GM15510 (cell line): ENCODE data around the gene MORC2.
A peak's percentile ranks its signal among the peaks of the same experiment; 100 is the strongest.

Experiments used
- POLR2A ChIP-seq: IDR thresholded peaks from 3 replicates; pipeline ENCODE4 v1.6.1; 2011; ENCODE audit warnings: borderline replicate concordance; ENCODE audit not compliant: insufficient read length; ENCODE audit errors: extremely low read depth

MORC2 gene

DNA sequence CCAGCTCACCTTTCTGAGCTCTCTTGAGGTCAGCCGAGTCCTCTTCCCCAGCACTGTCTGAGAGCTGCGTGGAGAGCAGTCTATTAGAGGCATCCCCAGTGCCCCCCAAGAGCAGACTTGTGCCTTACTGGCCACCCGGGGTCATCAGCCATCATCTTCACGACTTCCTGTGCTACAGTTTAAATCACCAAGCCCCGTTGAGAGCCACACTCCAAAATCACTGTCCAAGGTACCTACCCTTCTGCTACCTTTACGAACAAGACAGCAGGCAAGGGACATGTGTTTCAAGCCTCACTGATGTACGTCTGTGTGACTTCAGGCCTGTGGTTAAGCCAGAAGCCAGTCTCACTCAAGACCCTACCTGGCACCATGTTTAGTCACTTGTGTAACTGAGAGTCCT is 35.1 kb downstream of the MORC2 start:
- no peak for TF ChIP-seq POLR2A

DNA sequence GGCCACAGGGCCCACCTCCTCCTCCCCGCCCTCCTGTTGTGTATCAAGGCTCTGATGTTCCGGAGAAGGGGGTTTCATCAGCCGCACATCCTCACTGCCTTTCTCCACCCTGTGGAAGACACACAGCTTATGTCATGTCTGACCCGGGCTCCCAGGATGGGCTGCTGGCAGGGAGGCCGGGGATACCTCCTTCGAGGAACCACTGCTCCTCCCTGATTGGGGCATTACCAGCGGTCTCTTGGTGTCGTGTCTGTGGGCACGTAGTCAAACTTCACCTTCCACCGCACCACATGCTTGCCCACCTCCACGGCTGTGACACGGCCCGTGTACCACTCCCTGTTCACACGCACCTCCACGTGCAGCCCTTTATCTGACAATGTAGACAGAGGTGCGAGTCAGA is 35.9 kb downstream of the MORC2 start:
- TF ChIP-seq POLR2A = no peak

DNA sequence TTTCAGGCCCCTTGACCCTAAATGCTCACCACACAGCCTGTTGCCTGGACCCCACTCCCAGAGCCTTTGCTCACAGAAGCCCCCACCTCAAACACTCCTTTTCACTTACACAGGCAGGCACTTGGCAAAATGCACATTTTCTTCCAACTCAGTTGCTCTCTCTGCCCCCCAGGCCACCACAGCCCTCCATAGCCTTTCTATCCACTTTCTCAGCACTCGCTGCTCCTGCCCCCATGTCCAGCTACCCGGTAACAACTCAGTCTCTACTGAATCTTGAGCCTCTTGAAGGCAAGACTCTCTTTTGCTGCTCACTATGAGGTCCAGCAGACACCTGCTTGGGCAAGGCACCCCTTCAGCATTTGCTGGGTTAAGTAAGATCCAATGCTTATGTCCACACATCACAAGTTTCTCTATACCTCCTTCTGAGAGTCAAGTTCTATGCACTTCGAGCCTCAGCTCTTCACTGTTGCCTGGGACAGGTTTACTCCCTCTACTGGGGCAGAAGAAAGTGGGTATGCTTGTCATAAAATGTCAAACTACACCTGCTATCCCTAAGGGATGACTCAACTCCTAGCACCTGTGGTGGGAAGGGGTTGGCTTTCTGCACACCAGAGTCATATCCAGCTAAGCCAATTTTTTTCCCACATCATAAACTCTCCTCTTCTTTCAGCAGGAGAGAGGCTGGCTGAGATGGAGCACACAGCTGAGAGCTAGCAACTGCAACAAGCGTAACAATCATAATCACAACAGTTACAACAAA is 36.9 kb downstream of the MORC2 start:
- TF ChIP-seq POLR2A = no peak

DNA sequence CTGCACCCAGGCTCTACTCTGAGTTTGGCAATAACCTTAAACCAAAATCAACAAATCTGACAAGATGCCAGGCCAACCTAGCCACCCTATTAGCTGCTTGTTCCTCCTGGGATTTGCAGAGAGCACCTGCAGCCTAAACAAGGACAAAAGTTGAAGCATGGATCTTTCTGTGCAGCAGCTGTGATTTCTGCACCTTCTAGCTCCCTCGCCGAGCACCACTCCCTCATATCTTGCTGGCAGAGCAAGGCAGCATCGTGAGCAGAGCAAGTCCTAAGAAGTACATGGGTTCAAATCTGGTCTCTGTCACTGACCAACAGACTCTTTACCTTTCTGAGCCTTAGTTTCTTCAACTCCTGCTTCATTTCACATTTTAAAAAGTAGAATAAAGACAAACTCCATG is 38.3 kb downstream of the MORC2 start:
- no peak for TF ChIP-seq POLR2A

DNA sequence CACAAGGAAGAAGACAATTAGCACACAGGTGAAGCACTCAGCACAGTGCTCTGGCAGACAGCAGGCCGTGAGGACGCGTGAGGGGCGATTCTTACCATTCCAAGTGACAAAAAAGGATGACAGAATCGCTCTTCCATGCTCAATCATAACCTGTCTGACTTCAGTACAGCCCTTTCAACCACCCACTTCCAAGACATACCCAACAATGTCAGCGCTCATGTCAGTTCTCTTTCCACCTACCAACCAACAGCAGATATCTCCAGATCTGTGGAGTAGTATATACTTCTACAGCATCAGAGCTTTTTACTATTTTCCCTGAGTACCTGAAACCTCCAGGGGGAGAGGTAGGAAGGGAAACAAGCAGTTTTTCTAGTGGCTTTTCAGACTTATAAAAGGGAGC is 40.2 kb downstream of the MORC2 start:
- no peak for TF ChIP-seq POLR2A

DNA sequence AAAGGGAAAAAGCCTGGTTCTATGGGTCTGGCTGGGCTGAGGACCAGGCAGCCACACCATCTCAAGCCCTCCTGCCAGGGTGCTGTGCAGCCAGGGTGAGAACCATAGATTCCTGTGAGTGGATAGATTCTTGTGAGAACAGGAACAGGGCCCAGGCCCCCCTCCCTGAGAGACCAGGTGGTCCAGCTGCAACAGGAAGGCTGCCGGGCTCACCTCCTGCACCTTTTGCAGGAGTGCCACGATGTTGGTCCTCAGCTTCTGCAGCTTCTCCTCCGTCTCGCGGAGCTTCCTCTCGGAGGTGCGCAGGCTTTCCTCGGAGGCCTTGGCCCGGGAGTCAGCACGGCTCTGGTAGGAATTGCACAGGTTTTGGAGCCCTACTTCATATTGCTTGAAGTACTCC is 40.8 kb downstream of the MORC2 start:
- no peak for TF ChIP-seq POLR2A

DNA sequence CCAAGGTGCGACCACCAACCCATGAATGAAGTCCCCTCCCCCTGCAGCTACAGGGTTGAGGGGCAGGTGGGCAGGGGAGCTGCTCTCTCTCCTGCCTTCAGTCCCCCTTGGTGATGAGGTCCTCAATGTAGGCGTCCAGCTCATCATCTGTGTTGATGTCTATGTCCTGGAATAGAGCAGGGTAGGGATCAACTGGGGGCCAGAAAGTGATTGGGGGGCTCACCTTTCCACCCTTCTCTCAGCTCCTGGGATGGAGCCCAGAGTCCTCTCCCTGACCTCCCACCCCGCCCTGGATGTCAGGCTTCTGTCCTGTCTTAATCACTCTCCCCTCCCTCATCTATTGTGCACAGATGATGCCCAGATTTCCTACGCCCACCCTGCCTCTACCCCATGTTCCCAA is 41.9 kb downstream of the MORC2 start:
- TF ChIP-seq POLR2A = no peak

DNA sequence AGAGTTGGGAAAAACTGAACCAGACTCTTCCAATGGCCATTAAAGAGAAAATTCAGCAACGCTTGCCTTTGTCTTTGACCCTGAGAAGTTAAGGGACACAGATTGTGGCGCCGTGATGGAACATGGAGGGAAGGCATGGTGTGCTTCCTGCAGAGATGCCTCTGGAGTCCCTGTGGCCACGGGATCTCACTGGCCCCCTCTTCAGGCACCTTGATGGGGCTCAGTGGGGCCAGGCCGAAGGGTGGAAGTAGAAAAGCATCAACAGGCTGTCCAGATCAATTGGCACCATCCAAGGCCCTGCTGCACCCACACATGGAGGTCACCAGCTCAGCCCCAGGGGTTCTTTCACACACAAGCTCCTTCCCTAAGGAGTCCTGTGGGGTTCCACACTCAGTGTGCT is 42.9 kb downstream of the MORC2 start:
- no peak for TF ChIP-seq POLR2A

DNA sequence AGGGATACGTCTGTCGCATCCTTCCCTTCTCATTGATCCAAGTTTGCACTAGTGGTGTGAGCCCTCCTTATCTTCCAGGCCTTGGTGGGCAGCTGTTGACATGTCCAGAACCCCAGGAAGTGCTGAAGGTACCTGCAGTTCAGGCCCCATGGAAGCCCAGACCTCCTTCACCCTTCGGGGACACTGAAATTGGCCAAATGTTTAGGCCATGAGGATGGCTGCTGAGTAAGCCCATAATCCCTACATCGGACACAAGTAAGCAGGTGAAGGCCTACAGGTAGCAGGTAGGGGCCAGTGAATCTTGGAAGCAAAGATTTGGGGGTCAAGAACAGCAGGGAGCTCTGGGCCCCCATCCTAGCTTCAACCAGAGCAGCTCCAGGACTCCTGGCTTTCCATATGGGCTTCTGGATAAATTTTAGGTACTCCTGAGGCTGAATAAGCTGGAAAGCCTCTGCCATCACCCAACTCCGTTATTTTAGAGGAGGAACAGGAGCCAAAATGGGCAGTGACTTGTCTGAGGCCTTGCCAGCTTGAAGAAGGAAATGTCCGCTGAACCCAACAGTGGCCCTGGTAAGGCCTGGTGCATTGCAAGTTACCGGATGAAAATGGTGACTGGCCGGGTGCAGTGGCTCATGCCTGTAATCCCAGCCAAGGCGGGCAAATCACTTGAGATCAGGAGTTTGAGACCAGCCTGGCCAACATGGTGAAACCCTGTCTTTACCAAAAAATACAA is 45.2 kb downstream of the MORC2 start:
- no peak for TF ChIP-seq POLR2A

DNA sequence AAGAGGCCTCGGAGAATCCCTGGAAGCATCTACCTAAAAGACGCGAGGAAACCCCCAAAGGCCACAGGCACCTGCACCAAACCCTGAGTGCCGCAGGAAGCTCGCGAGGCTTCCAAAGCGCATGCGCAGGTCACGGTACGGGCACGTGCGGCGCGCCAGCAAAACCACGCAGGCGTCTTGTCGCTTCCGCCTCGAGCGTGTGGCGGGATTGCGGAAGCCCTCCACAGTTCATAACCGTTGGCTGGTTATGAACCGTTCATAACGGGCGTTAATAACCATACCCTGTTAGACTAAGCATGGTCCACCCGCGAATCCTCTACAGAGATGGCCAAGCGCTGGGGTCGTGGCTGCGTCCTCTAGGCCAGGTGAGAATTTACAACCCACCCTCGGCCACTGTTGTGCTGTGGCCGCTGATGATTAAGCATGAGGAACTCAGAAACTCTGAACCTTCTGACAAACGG is 46.4 kb downstream of the MORC2 start:
- TF ChIP-seq POLR2A = peak; percentile 62

DNA sequence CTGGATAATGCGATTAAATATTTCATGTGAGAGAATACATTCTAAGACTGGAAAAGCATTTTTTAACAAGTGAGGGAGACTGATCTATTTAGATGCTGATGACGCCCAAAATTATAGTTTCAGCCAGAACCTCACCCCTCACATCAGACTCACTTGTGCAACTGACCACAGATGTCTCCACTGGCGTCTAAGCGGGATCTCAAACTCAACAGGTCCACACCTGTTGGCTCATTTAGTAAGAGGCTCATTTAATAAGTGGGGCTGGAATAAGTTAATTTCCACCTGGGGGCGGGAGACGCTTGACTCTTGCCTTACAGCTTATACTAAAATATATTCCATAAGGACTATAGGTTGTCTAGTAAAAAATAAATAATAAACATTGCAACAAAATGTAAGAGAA is 47.5 kb downstream of the MORC2 start:
- no peak for TF ChIP-seq POLR2A

DNA sequence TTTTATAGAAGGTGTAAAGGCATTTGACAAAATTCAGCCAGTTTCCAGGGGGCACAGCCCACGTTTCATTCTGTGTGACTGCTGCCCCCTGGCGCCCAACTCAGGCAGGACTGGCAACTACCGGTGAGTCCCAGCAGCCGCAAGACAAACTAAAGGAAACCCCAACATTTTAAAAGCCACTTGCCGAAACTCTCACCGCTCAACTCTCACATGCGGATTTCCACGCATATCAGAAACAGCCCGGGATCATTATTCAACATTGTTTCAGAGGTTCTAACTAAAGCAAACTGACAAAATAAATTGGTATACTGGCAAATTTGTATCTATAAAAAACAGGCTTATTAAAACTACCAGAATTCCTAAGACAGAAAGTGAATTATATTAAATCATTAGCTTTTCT is 48.2 kb downstream of the MORC2 start:
- TF ChIP-seq POLR2A = no peak

DNA sequence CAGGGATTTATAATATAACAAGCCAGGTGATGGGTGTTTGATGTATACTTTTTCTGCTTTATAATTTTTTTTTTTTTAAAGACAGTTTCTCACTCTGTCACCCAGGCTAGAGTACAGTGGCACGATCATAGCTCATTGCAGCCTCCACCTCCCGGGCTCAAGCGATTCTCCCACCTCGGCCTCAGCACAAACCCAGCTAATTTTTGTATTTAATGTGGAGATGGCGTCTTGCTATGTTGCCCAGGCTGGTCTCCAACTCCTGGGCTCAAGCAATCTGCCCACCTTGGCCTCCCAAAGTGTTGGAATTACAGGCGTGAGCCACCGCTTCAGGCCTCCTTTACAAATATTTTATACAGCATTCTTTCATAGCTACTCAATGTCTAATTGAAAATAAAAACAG is 48.6 kb downstream of the MORC2 start:
- TF ChIP-seq POLR2A = no peak

DNA sequence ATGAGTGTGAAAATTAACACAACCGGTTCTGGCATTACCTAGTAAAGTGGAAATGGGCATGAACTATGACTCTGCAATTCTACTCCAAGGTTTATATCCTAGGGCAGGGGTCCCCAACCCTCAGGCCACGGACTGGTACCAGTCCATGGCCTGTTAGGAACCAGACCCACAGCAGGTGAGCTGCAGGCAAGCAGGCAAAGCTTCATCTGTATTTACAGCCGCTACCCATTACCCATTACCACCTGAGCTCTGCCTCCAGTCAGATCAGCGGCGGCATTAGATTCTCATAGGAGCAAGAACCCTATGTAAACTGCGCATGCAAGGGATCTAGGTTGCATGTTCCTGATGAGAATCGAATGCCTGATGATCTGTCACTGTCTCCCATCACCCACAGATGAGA is 49.8 kb downstream of the MORC2 start:
- no peak for TF ChIP-seq POLR2A

DNA sequence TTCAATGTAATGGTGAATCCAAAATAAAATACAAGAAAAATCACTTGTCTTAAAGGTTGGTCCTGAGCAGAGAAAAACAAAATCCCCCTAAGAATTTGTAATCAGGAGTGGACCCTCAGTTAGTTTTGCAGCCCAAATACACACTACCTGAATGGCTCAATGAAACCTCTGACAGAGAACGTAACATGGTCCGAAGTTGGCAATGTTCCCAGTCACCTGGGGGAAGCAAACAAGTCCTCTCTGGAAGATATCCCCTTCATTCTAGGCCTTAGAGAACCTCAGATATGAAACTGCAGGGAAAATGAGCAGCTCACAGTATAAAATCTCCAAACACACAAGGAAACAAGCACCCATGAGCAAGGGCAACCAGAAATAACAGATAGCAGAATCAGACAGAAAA is 58.2 kb downstream of the MORC2 start:
- TF ChIP-seq POLR2A = no peak

DNA sequence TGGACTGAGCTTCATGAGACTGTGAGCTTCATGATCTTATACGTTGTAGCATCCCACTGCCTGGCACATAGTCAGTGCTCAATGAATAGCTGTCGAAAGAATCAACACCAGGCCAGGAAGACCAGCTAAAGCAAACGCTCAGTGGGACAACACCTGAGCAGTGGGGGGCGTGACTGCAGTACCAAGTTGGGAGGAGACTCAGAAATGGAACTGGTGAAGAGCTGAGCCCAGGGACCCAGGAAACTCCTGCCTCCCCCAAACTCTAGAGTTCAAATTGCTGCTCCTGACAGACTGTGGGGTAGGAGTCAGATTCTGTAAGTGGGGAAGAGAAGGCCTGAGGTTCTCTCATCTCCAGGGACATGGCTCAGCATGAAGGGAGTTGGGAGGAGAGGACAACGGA is 59.3 kb downstream of the MORC2 start:
- TF ChIP-seq POLR2A = no peak
